Activated CD4-positive, CD25-positive, alpha-beta regulatory T cell treated with anti-CD3 and anti-CD28 coated beads, Interleukin-2, amount 50 U/mL, for 16 hours (primary cell): ENCODE results near the gene DNAJC4.
A peak's percentile ranks its signal among the peaks of the same experiment; 100 is the strongest.

ENCODE experiments used
- DNase-seq: peaks from one replicate; pipeline ENCODE4 v3.0.0-alpha.2; 2020; ENCODE audit warnings: low read depth, low spot score

DNAJC4 gene

GRCh38 chr11:64229744-64230170 lies 591 bp upstream of the DNAJC4 start:
- no peak for DNase-seq

GRCh38 chr11:64230985-64231365 lies 627 bp downstream of the DNAJC4 start:
- no peak for DNase-seq

GRCh38 chr11:64231546-64231945 lies 1.2 kb downstream of the DNAJC4 start:
- DNase-seq: no peak

GRCh38 chr11:64232182-64232966 lies 2.0 kb downstream of the DNAJC4 start:
- DNase-seq: no peak

GRCh38 chr11:64232967-64233315 lies 2.6 kb downstream of the DNAJC4 start:
- DNase-seq: no peak

GRCh38 chr11:64233913-64234586 lies 3.7 kb downstream of the DNAJC4 start, which contains the start of gene VEGFB:
VEGFB (plus strand) TSS chr11:64234584; CDS start chr11:64234834, 250 bp downstream.
- DNase-seq: peak; percentile 44

- DNase-seq: no peak
Measured at GRCh38 chr11:64234647-64235379, 4.5 kb downstream of the DNAJC4 start.

- no peak for DNase-seq
Measured at GRCh38 chr11:64235437-64236161, 5.3 kb downstream of the DNAJC4 start.

GRCh38 chr11:64237484-64237951 lies 7.2 kb downstream of the DNAJC4 start:
- DNase-seq: no peak

- no peak for DNase-seq
Measured at GRCh38 chr11:64238076-64238475, 7.7 kb downstream of the DNAJC4 start.

GRCh38 chr11:64238999-64239398 lies 8.7 kb downstream of the DNAJC4 start:
- no peak for DNase-seq

GRCh38 chr11:64239662-64240434 lies 9.5 kb downstream of the DNAJC4 start:
- no peak for DNase-seq

GRCh38 chr11:64240435-64241240 lies 10.3 kb downstream of the DNAJC4 start, which contains the start of gene FKBP2:
FKBP2 (plus strand) TSS chr11:64241095; CDS start chr11:64242388, 1,293 bp downstream.
- peak; percentile 97 for DNase-seq

GRCh38 chr11:64241241-64241490 lies 10.8 kb downstream of the DNAJC4 start:
- peak; percentile 98 for DNase-seq

GRCh38 chr11:64241491-64242374 lies 11.4 kb downstream of the DNAJC4 start:
- DNase-seq: no peak

- DNase-seq: no peak
Measured at GRCh38 chr11:64243236-64243854, 13.0 kb downstream of the DNAJC4 start.

- no peak for DNase-seq
Measured at GRCh38 chr11:64244107-64244506, 13.8 kb downstream of the DNAJC4 start.

- no peak for DNase-seq
Measured at GRCh38 chr11:64244966-64245365, 14.6 kb downstream of the DNAJC4 start.

- DNase-seq: no peak
Measured at GRCh38 chr11:64245401-64245796, 15.1 kb downstream of the DNAJC4 start.
